ENCODE data around the gene BRD8. TPM values are rescaled to one million over a fixed set of nuclear protein-coding genes. Genes with fewer than 3 reads are reported as not detected.
"Not testable (repeated sequence)": the region's sequence is repeated elsewhere in the genome, so short reads cannot be mapped to it uniquely, and the experiment has no call there.

BRD8 gene
- polyA plus RNA-seq, 1 experiment: 72.2 TPM

DNA sequence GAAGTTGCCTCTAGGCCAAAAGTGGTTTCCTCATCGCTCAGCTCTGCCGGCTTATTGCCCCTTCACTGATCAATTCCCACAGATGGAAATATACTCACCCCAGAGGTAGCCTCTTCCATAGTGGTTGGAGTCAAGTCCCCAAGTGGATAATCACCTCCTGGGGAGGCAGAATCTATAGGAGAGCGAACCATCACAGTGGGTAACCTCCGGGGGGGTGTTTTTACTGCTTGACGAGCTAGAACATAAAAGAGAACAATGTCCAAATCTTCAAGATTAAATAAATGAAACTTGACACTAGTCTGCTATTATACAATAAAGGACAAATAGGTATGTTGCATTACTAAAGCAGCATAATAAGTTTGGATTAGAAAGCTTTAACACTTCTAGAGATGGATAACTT lies 9.3 kb downstream of the BRD8 start:
- POLR2A ChIA-PET: no interaction called here

DNA sequence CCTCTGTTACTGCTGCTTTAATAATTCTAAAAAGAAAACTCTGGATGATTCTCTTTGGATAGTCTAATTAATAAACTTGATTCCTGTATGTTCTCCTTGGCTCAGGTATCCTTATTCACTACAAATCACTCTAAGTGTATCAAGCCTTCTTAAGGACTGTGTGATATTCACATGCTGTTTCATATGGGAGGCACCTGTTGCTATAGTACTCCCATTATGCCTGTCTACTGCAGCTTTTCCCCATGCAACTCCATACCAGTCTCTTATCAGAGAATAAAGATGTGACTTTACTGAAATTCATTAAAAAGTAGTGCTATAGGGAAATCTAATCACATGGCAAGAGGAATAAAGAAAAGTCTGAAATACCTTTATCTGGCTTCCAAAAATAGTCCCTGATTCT lies 14.7 kb downstream of the BRD8 start:
- H3K9me3 ChIP-seq (ENCODE audit: control insufficient read depth, insufficient read depth, low read length): no peaks in the 10 kb centered on the region
- no peak for DNase-seq (ENCODE audit: low read depth, low spot score)
- no peak overlapping the region for H3K4me3 ChIP-seq (ENCODE audit: low read depth, low read length)
- ChIA-PET POLR2A (interaction anchor here (0.5 to 0.6 kb wide), 2 partner anchors 14 to 62 kb away, joined by 4 to 6 read pairs; no protein-coding TSS in a partner anchor), CTCF (interaction anchor here (2.8 kb wide), 1 partner anchor 86 kb away, joined by 10 read pairs; no protein-coding TSS in a partner anchor)
- H3K27me3 ChIP-seq (ENCODE audit: control insufficient read depth, insufficient read depth, low read length): no peaks in the 10 kb centered on the region
- TF ChIP-seq, protein P1, sequence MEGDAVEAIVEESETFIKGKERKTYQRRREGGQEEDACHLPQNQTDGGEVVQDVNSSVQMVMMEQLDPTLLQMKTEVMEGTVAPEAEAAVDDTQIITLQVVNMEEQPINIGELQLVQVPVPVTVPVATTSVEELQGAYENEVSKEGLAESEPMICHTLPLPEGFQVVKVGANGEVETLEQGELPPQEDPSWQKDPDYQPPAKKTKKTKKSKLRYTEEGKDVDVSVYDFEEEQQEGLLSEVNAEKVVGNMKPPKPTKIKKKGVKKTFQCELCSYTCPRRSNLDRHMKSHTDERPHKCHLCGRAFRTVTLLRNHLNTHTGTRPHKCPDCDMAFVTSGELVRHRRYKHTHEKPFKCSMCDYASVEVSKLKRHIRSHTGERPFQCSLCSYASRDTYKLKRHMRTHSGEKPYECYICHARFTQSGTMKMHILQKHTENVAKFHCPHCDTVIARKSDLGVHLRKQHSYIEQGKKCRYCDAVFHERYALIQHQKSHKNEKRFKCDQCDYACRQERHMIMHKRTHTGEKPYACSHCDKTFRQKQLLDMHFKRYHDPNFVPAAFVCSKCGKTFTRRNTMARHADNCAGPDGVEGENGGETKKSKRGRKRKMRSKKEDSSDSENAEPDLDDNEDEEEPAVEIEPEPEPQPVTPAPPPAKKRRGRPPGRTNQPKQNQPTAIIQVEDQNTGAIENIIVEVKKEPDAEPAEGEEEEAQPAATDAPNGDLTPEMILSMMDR (IDR thresholded peaks at IDR 0.05; ENCODE audit: low read depth, low read length): no peak
- H3K27ac ChIP-seq (ENCODE audit: low read depth, low read length): no peak overlapping the region

More for the DNA sequence above, 9.3 kb downstream of the BRD8 start:
- CTCF ChIA-PET: interaction anchor here (1.5 kb wide), 1 partner anchor 11 kb away, joined by 3 read pairs; no protein-coding TSS in a partner anchor
- Histone ChIP-seq H3K9me3 (ENCODE audit: control insufficient read depth, insufficient read depth, low read length) (no peaks in the 10 kb centered on the region), H3K4me3 (ENCODE audit: low read depth, low read length) (no peak overlapping the region), H3K27ac (ENCODE audit: low read depth, low read length) (no peak overlapping the region), H3K27me3 (ENCODE audit: control insufficient read depth, insufficient read depth, low read length) (no peaks in the 10 kb centered on the region)
- no peak for DNase-seq (ENCODE audit: low read depth, low spot score)
- TF ChIP-seq, protein P1 (IDR thresholded peaks at IDR 0.05; ENCODE audit: low read depth, low read length): no peak

DNA sequence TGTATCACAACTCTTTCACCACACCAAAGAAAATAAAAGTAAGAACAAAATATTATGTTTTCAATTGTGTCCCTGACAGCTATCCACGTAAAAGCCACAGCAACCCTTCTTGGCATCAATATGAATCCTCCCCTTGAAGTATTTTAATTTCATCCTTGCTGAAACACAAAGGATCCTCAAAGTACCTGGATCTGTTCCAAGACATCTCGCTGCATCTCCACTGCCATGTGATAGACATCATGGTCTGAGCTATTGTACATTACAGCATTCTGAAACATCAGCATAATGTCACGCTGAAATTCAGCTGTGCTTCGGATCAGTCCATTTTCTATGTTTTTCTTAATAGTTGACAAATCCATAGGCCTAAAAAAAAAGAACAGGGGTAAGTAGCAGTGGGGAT lies 17.7 kb downstream of the BRD8 start:
- no peak for DNase-seq (ENCODE audit: low read depth, low spot score)
- no peaks in the 10 kb centered on the region for H3K27me3 ChIP-seq (ENCODE audit: control insufficient read depth, insufficient read depth, low read length)
- ChIA-PET POLR2A (no interaction called here), CTCF (no interaction called here)
- no peaks in the 10 kb centered on the region for H3K9me3 ChIP-seq (ENCODE audit: control insufficient read depth, insufficient read depth, low read length)
- TF ChIP-seq, protein P1 (IDR thresholded peaks at IDR 0.05; ENCODE audit: low read depth, low read length): no peak
- H3K4me3 ChIP-seq (ENCODE audit: low read depth, low read length): no peak overlapping the region
- H3K27ac ChIP-seq (ENCODE audit: low read depth, low read length): no peak overlapping the region

DNA sequence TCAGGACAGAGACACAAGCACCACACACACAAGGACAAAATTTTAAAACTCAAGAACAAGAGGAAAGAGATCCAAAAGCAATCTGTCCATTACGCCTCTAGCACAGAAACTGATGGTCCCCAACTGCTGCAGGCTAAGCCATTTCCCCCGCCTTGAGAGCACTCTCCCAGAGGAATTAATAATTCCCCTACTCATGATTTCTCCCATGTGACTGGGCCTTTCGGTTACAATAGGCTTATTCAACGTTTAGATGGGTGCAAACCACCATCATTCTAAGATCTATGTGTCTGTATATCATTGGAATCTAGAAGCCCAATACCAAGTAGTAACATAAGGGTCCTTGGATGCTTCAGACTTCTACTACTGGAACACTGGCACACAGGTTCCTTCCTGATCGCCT lies 18.8 kb downstream of the BRD8 start:
- no peak for DNase-seq (ENCODE audit: low read depth, low spot score)
- H3K9me3 ChIP-seq (ENCODE audit: control insufficient read depth, insufficient read depth, low read length): no peaks in the 10 kb centered on the region
- no peak overlapping the region for H3K27ac ChIP-seq (ENCODE audit: low read depth, low read length)
- no peak overlapping the region for H3K4me3 ChIP-seq (ENCODE audit: low read depth, low read length)
- H3K27me3 ChIP-seq (ENCODE audit: control insufficient read depth, insufficient read depth, low read length): no peaks in the 10 kb centered on the region
- POLR2A ChIA-PET: no interaction called here
- CTCF ChIA-PET: no interaction called here
- TF ChIP-seq, protein P1 (IDR thresholded peaks at IDR 0.05; ENCODE audit: low read depth, low read length): no peak

DNA sequence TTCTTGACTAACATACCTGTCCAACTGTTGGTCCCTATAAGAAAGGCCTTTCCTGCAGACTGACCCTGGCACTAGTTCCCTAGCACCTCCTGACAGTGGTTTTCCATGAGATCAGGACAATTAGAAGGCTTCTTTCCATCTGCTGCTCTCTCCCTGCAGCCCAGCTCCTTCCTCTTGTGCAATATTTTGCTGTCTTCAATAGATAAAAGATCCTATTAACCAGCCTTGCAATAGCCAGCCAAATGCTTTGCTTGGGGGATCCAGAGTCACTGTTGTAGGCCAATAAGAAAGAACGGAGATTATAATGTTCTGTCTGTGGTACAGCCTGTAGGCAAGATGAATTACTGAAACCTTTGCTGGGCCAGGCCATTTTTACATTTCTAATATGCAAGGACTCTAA lies 20.8 kb downstream of the BRD8 start:
- Histone ChIP-seq H3K4me3 (ENCODE audit: low read depth, low read length) (no peak overlapping the region), H3K27ac (ENCODE audit: low read depth, low read length) (no peak overlapping the region), H3K9me3 (ENCODE audit: control insufficient read depth, insufficient read depth, low read length) (no peaks in the 10 kb centered on the region), H3K27me3 (ENCODE audit: control insufficient read depth, insufficient read depth, low read length) (no peaks in the 10 kb centered on the region)
- ChIA-PET POLR2A (no interaction called here), CTCF (no interaction called here)
- TF ChIP-seq, protein P1 (IDR thresholded peaks at IDR 0.05; ENCODE audit: low read depth, low read length): no peak
- DNase-seq (ENCODE audit: low read depth, low spot score): no peak

DNA sequence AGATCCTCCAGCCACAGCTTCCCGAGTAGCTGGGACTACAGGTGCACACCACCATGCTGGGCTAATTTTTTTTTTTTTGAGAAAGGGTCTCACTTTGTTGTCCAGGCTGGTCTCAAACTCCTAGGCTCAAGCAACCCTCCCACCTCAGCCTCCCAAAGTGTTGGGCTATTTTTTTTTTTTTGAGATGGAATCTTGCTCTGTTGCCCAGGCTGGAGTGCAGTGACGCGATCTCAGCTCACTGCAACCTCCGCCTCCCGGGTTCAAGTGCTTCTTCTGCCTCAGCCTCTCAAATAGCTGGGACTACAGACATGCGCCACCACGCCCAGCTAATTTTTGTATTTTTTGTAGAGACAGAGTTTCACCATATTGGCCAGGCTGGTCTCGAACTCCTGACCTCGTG lies 22.5 kb downstream of the BRD8 start:
- H3K4me3 ChIP-seq (ENCODE audit: low read depth, low read length); CTCF ChIA-PET: not testable (repeated sequence)

More for the DNA sequence above, 22.5 kb downstream of the BRD8 start:
- H3K27me3 ChIP-seq (ENCODE audit: control insufficient read depth, insufficient read depth, low read length); H3K9me3 ChIP-seq (ENCODE audit: control insufficient read depth, insufficient read depth, low read length); DNase-seq (ENCODE audit: low read depth, low spot score); H3K27ac ChIP-seq (ENCODE audit: low read depth, low read length): not testable (repeated sequence)
- POLR2A ChIA-PET: interaction anchor here (1.0 kb wide), 1 partner anchor 22 kb away, joined by 4 read pairs; the partner anchor contains the start of gene BRD8
